Endothelial cell of umbilical vein (primary cell): ENCODE results near the gene MRPS14. TPM values are rescaled to one million over a fixed set of nuclear protein-coding genes. Genes with fewer than 3 reads are reported as not detected.

Experiments used
- BruUV-seq: library from RNA; stranded (reverse); fragments of 400-500 nt; replicated peaks from 2 replicates; lab custom pipeline; 2021; lab: Mats Ljungman, UMichigan
- CTCF ChIA-PET: fragments of 300-600, 350-600 bp; sonication (Branson Sonifier 250); formaldehyde crosslinking; loops from one replicate; lab custom pipeline; 2021; ENCODE audit warnings: antibody characterized with exemption, inconsistent platforms; lab: Charles Lee
- POLR2A ChIA-PET: fragments of 300-600, 350-600 bp; sonication (Branson Sonifier 250); formaldehyde crosslinking; loops from one replicate; lab custom pipeline; 2021; ENCODE audit warnings: antibody characterized with exemption, inconsistent platforms; lab: Charles Lee
- DNase-seq: peaks from one replicate; pipeline ENCODE4 v3.0.0-alpha.2; 2011; ENCODE audit warnings: low read depth, low spot score
- FAIRE-seq: peaks from 2 replicates; lab custom pipeline; 2011; peaks lifted over from hg19 to GRCh38; lab: Jason Lieb, UNC
- H2AFZ ChIP-seq: 2 replicates; pipeline ENCODE4 v1.6.0; 2012; ENCODE audit warnings: low read depth, low read length, control low read depth, inconsistent platforms
- H3K27ac ChIP-seq: 2 replicates; pipeline ENCODE4 v1.5.1; 2011; ENCODE audit warnings: low read depth, mild to moderate bottlenecking, control low read depth, low read length, moderate library complexity; ENCODE audit not compliant: insufficient read depth
- H3K27me3 ChIP-seq, 2 experiments: 2 replicates each; pipeline versions ENCODE4 v1.6.0 to v1.6.1; 2011; ENCODE audit warnings: low read length in 2 of 2, mixed read lengths in 1 of 2; ENCODE audit not compliant: control insufficient read depth in 2 of 2, insufficient read depth in 2 of 2
- H3K36me3 ChIP-seq, 2 experiments: 2 replicates in 1 of 2; 3 replicates in 1 of 2; pipeline ENCODE4 v1.5.1; 2011; ENCODE audit warnings: low read length in 2 of 2, mild to moderate bottlenecking in 1 of 2, moderate library complexity in 1 of 2; ENCODE audit not compliant: control insufficient read depth in 2 of 2, insufficient read depth in 2 of 2; ENCODE audit errors: extremely low read depth in 1 of 2
- H3K4me1 ChIP-seq: 3 replicates; pipeline ENCODE4 v1.5.1; 2011; ENCODE audit warnings: mild to moderate bottlenecking, low read length; ENCODE audit not compliant: control insufficient read depth, insufficient read depth; ENCODE audit errors: extremely low read depth
- H3K4me2 ChIP-seq: 2 replicates; pipeline ENCODE4 v1.6.1; 2011; ENCODE audit warnings: low read length, control low read depth, mixed read lengths; ENCODE audit not compliant: insufficient read depth
- H3K4me3 ChIP-seq, 3 experiments: fragments of 200-600 bp in 1 of 3; sonication (generic), shearing (Covaris generic) in 1 of 3; replicated peaks in 1 of 3; 2 replicates each; pipeline ENCODE4 v1.5.1; 2011 to 2016; ENCODE audit warnings: control low read depth in 3 of 3, low read length in 3 of 3, mild to moderate bottlenecking in 2 of 3, inconsistent platforms in 1 of 3, low read depth in 1 of 3, moderate library complexity in 1 of 3; ENCODE audit not compliant: insufficient read depth in 1 of 3
- H3K79me2 ChIP-seq: 2 replicates; pipeline ENCODE4 v1.6.0; 2012; ENCODE audit warnings: low read length, inconsistent platforms; ENCODE audit not compliant: control insufficient read depth, insufficient read depth
- H3K9ac ChIP-seq: replicated peaks from 2 replicates; pipeline ENCODE3; 2011; ENCODE audit warnings: low read length, control low read depth; ENCODE audit not compliant: insufficient read depth; ENCODE audit errors: extremely low read depth
- H3K9me1 ChIP-seq: replicated peaks from 3 replicates; pipeline ENCODE4 v1.6.0; 2011; ENCODE audit warnings: mild to moderate bottlenecking, low read length; ENCODE audit not compliant: control insufficient read depth, insufficient read depth; ENCODE audit errors: extremely low read depth
- H3K9me3 ChIP-seq: replicated peaks from 2 replicates; pipeline ENCODE4 v1.5.1; 2012; ENCODE audit warnings: low read length, inconsistent platforms; ENCODE audit not compliant: control insufficient read depth, insufficient read depth
- H4K20me1 ChIP-seq: replicated peaks from 2 replicates; pipeline ENCODE3; 2011; ENCODE audit warnings: mild to moderate bottlenecking, low read length; ENCODE audit not compliant: control insufficient read depth, insufficient read depth; ENCODE audit errors: extremely low read depth
- FOS ChIP-seq: IDR thresholded peaks from 2 replicates; pipeline ENCODE4 v1.6.1; 2011; ENCODE audit warnings: mild to moderate bottlenecking, low read length, moderate library complexity, borderline replicate concordance; ENCODE audit not compliant: insufficient read depth
- JUN ChIP-seq: IDR thresholded peaks from 2 replicates; pipeline ENCODE4 v1.6.1; 2011; ENCODE audit warnings: borderline replicate concordance, low read depth; ENCODE audit not compliant: insufficient read length, insufficient read depth
- dilution Hi-C: fragments of 300-500 bp; cut with MboI; formaldehyde crosslinking; loops from one replicate; pipeline ENCODE4 v1.15.0; 2019; ENCODE audit warnings: low sequenced_read_pairs; ENCODE audit not compliant: extremely low pct_ligation_motif_present
- intact Hi-C: fragments of 100-400 bp; cut with micrococcal nuclease; formaldehyde crosslinking; loops from one replicate; pipeline ENCODE4 v1.10.0; 2022
- polyA plus RNA-seq, 4 experiments: library from polyadenylated mRNA; depleted of rRNA in 3 of 4; stranded (reverse) in 3 of 4; unstranded in 1 of 4; fragments of >200 nt; gene quantifications; 2 replicates each; pipeline versions ENCODE4 v1.2.1 to v1.2.3, GENCODE V29; 2011 to 2012; ENCODE audit warnings: missing spikeins in 1 of 4
- total RNA-seq: library from RNA; stranded (reverse); gene quantifications from 2 replicates; pipeline ENCODE4 v1.2.3, GENCODE V29; 2021
- TF ChIP-seq, protein P1 (sequence below): IDR thresholded peaks from 2 replicates; pipeline ENCODE4 v1.6.1; 2011; ENCODE audit not compliant: insufficient read depth, insufficient read length

Gene MRPS14
- total and polyA plus RNA-seq, 2 donors (not counting 3 experiments of a cell fraction or from before 2014, with no cell fraction given), result 29.5 to 31.8 TPM

GRCh38 chr1:175002910-175003517 is 20.2 kb downstream of the MRPS14 start:
- peaks cover 5% of the 10 kb centered on the region for H4K20me1 ChIP-seq
- no peak overlapping the region for H3K4me3 ChIP-seq
- no peaks in the 10 kb centered on the region for H3K9me3 ChIP-seq
- H3K36me3 ChIP-seq, result peaks cover 1 to 9% of the 10 kb centered on the region in 2 experiments
- dilution Hi-C loops, result no loop called here
- ChIA-PET POLR2A (no interaction called here), CTCF (interaction anchor here (1.0 to 1.3 kb wide), 3 partner anchors 11 to 122 kb away, joined by 3 to 6 read pairs (median 4); partner anchors contain the start of gene MRPS14)
- no peaks in the 10 kb centered on the region for H3K27me3 ChIP-seq
- FAIRE-seq (no peak), DNase-seq (no peak)
- no peak for TF ChIP-seq JUN
- no peak overlapping the region for H2AFZ ChIP-seq
- peaks cover 12% of the 10 kb centered on the region for H3K4me1 ChIP-seq
- H3K4me2 ChIP-seq, result no peak overlapping the region
- H3K9ac ChIP-seq, result no peak overlapping the region
- H3K9me1 ChIP-seq, result no peaks in the 10 kb centered on the region
- BruUV-seq, result no TSS peak
- peaks cover 81% of the 10 kb centered on the region for H3K79me2 ChIP-seq
- intact Hi-C loops, result no loop called here
- no peak overlapping the region for H3K27ac ChIP-seq

- BruUV-seq, result no TSS peak
- peak overlapping the region; percentile 95 for H3K4me2 ChIP-seq
- ChIA-PET POLR2A (interaction anchor here (3.0 kb wide), 1 partner anchor 23 kb away, joined by 20 read pairs; the partner anchor contains the start of gene MRPS14), CTCF (interaction anchor here (0.9 to 6.1 kb wide), 3 partner anchors 16 to 29 kb away, joined by 3 to 50 read pairs (median 4); partner anchors contain the start of gene MRPS14)
- peak; percentile 40 for TF ChIP-seq FOS
- TF ChIP-seq, protein P1, sequence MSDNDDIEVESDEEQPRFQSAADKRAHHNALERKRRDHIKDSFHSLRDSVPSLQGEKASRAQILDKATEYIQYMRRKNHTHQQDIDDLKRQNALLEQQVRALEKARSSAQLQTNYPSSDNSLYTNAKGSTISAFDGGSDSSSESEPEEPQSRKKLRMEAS, result no peak
- FAIRE-seq (peak; percentile 59), DNase-seq (peak; percentile 51)
- H3K36me3 ChIP-seq, result no peaks in the 10 kb centered on the region
- peaks cover 3% of the 10 kb centered on the region for H4K20me1 ChIP-seq
- H2AFZ ChIP-seq, result no peak overlapping the region
- H3K9ac ChIP-seq, result peak overlapping the region; percentile 75
- H3K4me3 ChIP-seq, result peak overlapping the region; percentile 71 to 98 (median 95)
- no peaks in the 10 kb centered on the region for H3K27me3 ChIP-seq
- peak overlapping the region; percentile 51 for H3K27ac ChIP-seq
- peaks cover 26% of the 10 kb centered on the region for H3K4me1 ChIP-seq
- no peaks in the 10 kb centered on the region for H3K9me1 ChIP-seq
- H3K9me3 ChIP-seq, result no peaks in the 10 kb centered on the region
- dilution Hi-C loops, result no loop called here
- peaks cover 58% of the 10 kb centered on the region for H3K79me2 ChIP-seq
- intact Hi-C loops, result no loop called here
Observed at GRCh38 chr1:175000697-175001187, 22.5 kb downstream of the MRPS14 start.
